GM12878 (cell line): Measurements from ENCODE around the gene USP31. TPM values are rescaled to one million over a fixed set of nuclear protein-coding genes. Genes with fewer than 3 reads are reported as not detected.

ENCODE experiments used
- ATAC-seq: fragments of 200-7000 bp; cut with Tn5 transposase; 3 replicates; pipeline ENCODE4 v1.9.1; 2020; ENCODE audit warnings: mild to moderate bottlenecking, moderate library complexity
- BruUV-seq: library from RNA; stranded (reverse); fragments of 400-500 nt; replicated peaks from 2 replicates; lab custom pipeline; 2021; lab: Mats Ljungman, UMichigan
- CTCF ChIA-PET: fragments of 300-600 bp; sonication (Branson Sonifier 250); formaldehyde crosslinking; extraction: SDS; loops from one replicate; lab custom pipeline; 2021; ENCODE audit warnings: inconsistent platforms; lab: Yijun Ruan, JAX
- POLR2A ChIA-PET: fragments of 350-600 bp; formaldehyde crosslinking; extraction: SDS; loops from one replicate; lab custom pipeline; 2021; ENCODE audit warnings: inconsistent platforms; lab: Charles Lee
- RAD21 ChIA-PET: fragments of 300-600 bp; sonication (Branson Sonifier 250); formaldehyde crosslinking; loops from one replicate; lab custom pipeline; 2023; ENCODE audit warnings: antibody characterized with exemption; ENCODE audit not compliant: unreplicated experiment; lab: Charles Lee
- SMC1A ChIA-PET: fragments of 300-600 bp; sonication (Branson Sonifier 250); formaldehyde crosslinking; loops from one replicate; lab custom pipeline; 2023; ENCODE audit not compliant: unreplicated experiment, uncharacterized antibody; lab: Charles Lee
- DNase-seq: peaks from one replicate; pipeline ENCODE4 v3.0.0-alpha.2; 2011; ENCODE audit warnings: low read depth, low spot score
- FAIRE-seq: peaks from 3 replicates; lab custom pipeline; 2011; peaks lifted over from hg19 to GRCh38; lab: Jason Lieb, UNC
- H2AFZ ChIP-seq: 2 replicates; pipeline ENCODE4 v1.6.0; 2011; ENCODE audit warnings: low read depth, low read length, control low read depth; ENCODE audit not compliant: control insufficient read depth
- H3K27ac ChIP-seq: 2 replicates; pipeline ENCODE4 v1.5.1; 2011; ENCODE audit warnings: control low read depth; ENCODE audit not compliant: control insufficient read depth, insufficient read depth
- H3K27me3 ChIP-seq, 2 experiments: replicated peaks in 1 of 2; 2 replicates each; pipeline versions ENCODE4 v1.6.0 to v1.6.1; 2011; ENCODE audit warnings: low read length in 1 of 2; ENCODE audit not compliant: control insufficient read depth in 2 of 2, insufficient read depth in 2 of 2
- H3K36me3 ChIP-seq, 2 experiments: 2 replicates each; pipeline ENCODE4 v1.5.1; 2011; ENCODE audit warnings: low read length in 1 of 2; ENCODE audit not compliant: control insufficient read depth in 2 of 2, insufficient read depth in 2 of 2
- H3K4me1 ChIP-seq: 2 replicates; pipeline ENCODE4 v1.6.1; 2011; ENCODE audit warnings: mild to moderate bottlenecking, low read length, moderate library complexity, mixed read lengths; ENCODE audit not compliant: control insufficient read depth, insufficient read depth
- H3K4me2 ChIP-seq: 2 replicates; pipeline ENCODE4 v1.6.0; 2011; ENCODE audit warnings: control low read depth; ENCODE audit not compliant: control insufficient read depth, insufficient read depth
- H3K4me3 ChIP-seq: fragments of 200-600 bp; sonication (generic); 2 replicates; pipeline ENCODE4 v1.5.1; 2016
- H3K79me2 ChIP-seq: 2 replicates; pipeline ENCODE4 v1.6.0; 2011; ENCODE audit warnings: low read length; ENCODE audit not compliant: control insufficient read depth, insufficient read depth
- H3K9ac ChIP-seq: 2 replicates; pipeline ENCODE4 v1.8.0; 2011; ENCODE audit warnings: low read length, control low read depth, mixed read lengths; ENCODE audit not compliant: control insufficient read depth, insufficient read depth
- H3K9me3 ChIP-seq: replicated peaks from 3 replicates; pipeline ENCODE4 v1.5.1; 2011; ENCODE audit warnings: mild to moderate bottlenecking, low read length; ENCODE audit not compliant: control insufficient read depth, insufficient read depth
- H4K20me1 ChIP-seq: 2 replicates; pipeline ENCODE4 v1.6.0; 2011; ENCODE audit not compliant: control insufficient read depth, insufficient read depth
- EED ChIP-seq: sonication (generic); IDR thresholded peaks from 2 replicates; pipeline ENCODE4 v1.6.1; 2016; ENCODE audit warnings: antibody characterized with exemption, low read depth
- GATAD2B ChIP-seq: fragments of 450-650 bp; conservative IDR thresholded peaks from 2 replicates; pipeline ENCODE4 v1.6.1; 2017; ENCODE audit warnings: low read depth, mild to moderate bottlenecking, moderate library complexity
- NBN ChIP-seq: fragments of 450-650 bp; IDR thresholded peaks from 2 replicates; pipeline ENCODE4 v1.6.1; 2016
- RB1 ChIP-seq: fragments of 450-650 bp; formaldehyde crosslinking; IDR thresholded peaks from 2 replicates; pipeline ENCODE4 v1.6.1; 2017; ENCODE audit warnings: mild to moderate bottlenecking, borderline replicate concordance
- SIX5 ChIP-seq: IDR thresholded peaks from 2 replicates; pipeline ENCODE4 v1.6.1; 2011; ENCODE audit warnings: mild to moderate bottlenecking, low read depth, low read length, moderate library complexity; ENCODE audit not compliant: severe bottlenecking
- SMC3 ChIP-seq: IDR thresholded peaks from 2 replicates; pipeline ENCODE4 v1.6.1; 2011; ENCODE audit warnings: low read length, improper control_type of control experiment, borderline replicate concordance
- SREBF1 ChIP-seq: IDR thresholded peaks from 2 replicates; pipeline ENCODE4 v1.6.1; 2012; ENCODE audit warnings: mild to moderate bottlenecking, low read length
- STAT3 ChIP-seq: IDR thresholded peaks from 2 replicates; pipeline ENCODE4 v1.6.1; 2011; ENCODE audit warnings: low read depth, low read length, improper control_type of control experiment
- TCF3 ChIP-seq: IDR thresholded peaks from 2 replicates; pipeline ENCODE4 v1.6.1; 2012; ENCODE audit warnings: low read depth, mild to moderate bottlenecking, low read length, borderline replicate concordance; ENCODE audit not compliant: insufficient read depth
- ZZZ3 ChIP-seq: IDR thresholded peaks from 2 replicates; pipeline ENCODE4 v1.6.1; 2011; ENCODE audit warnings: low read depth; ENCODE audit not compliant: control insufficient read depth, insufficient read length
- WGBS: methylation state at CpG from one replicate; pipeline ENCODE4 v1.1.6; 2016; ENCODE audit warnings: low lambda C conversion rate; ENCODE audit not compliant: insufficient replicate concordance, insufficient coverage; ENCODE audit errors: missing lambda C conversion rate; 5-methylcytosine and 5-hydroxymethylcytosine counted together
- in situ Hi-C: fragments of 300-500 bp; cut with MboI; formaldehyde crosslinking; loops from 9 replicates; pipeline ENCODE4 v1.14.3; 2018; ENCODE audit warnings: mixed read lengths
- intact Hi-C: fragments of 100-400 bp; cut with micrococcal nuclease; formaldehyde crosslinking; loops from one replicate; pipeline ENCODE4 v1.14.2; 2022; ENCODE audit not compliant: unreplicated experiment
- polyA plus RNA-seq, 11 experiments: library from polyadenylated mRNA; depleted of rRNA in 4 of 11; unstranded in 6 of 11; stranded (reverse) in 5 of 11; fragments of >200 nt; fragmentation: Nextera tagmentation in 4 of 11; fragmentation: Illumina TruSeq in 1 of 11; extraction: Ambion mirVana in 4 of 11; extraction: Trizol in 1 of 11; gene quantifications; 1 replicate in 1 of 11; 2 replicates in 10 of 11; pipeline versions ENCODE4 v1.2.1 to v1.2.3, GENCODE V29; 2011 to 2016; ENCODE audit warnings: inconsistent platforms in 2 of 11, missing spikeins in 2 of 11, low read depth in 1 of 11
- total RNA-seq, 4 experiments: library from RNA; depleted of rRNA in 3 of 4; stranded (reverse); fragments of >200 nt in 3 of 4; fragmentation: Illumina TruSeq in 1 of 4; extraction: Trizol in 1 of 4; gene quantifications; 2 replicates each; pipeline versions ENCODE4 v1.2.1 to v1.2.3, GENCODE V29; 2013 to 2021
- TF ChIP-seq, protein P1 (sequence below): fragments of 450-650 bp; IDR thresholded peaks from 2 replicates; pipeline ENCODE4 v1.6.1; 2017; ENCODE audit warnings: mild to moderate bottlenecking, moderate library complexity
- TF ChIP-seq, protein P2 (sequence below): IDR thresholded peaks from 2 replicates; pipeline ENCODE4 v1.6.1; 2012; ENCODE audit warnings: low read depth, low read length, improper control_type of control experiment
- TF ChIP-seq, protein P3 (sequence below): IDR thresholded peaks from 2 replicates; pipeline ENCODE4 v1.6.1; 2011; ENCODE audit warnings: mild to moderate bottlenecking, low read depth, low read length, moderate library complexity; ENCODE audit not compliant: insufficient replicate concordance

The USP31 gene
- total and polyA plus RNA-seq, 10 of the 15 experiments (the other 5 are each of a cell fraction or from before 2014, with no cell fraction given) = 0.87 to 6.5 (median 3.2) TPM

DNA sequence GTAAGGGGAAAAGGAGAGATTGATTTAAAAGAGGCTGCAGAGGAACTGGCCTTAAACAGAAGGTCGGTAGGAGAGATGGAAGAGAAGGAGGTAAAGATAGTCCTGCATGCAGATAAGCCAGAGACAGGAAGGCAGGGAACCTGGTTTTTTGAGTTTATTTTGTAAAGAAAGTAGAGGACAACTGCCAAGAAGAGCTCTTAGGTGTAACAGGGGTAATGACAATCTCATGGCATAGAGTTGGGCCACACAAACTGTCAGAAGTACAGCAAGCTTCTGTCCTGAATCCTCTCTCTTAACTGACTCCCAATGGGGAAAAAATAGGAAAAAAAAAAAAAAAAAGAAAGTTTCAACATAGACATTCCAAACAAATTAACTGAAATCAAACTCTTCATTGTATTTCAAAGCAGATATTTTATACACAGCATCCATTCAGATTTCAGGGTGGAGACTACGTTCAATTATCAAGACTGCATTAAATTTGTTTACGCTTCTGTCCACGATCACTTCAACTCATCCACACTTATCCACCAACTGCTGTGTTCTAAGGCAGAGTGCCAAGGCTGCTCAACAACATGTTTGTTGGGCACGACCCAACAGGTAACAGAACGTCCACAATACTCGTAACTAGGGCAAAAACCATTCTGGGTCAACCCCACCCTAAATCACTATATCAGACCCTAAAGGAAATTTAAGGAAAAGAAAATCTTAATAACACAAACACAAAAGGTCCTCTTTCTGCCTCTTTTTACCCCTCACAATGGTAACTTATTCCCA, 34.9 kb downstream of the USP31 start:
- BruUV-seq = no TSS peak
- no peak overlapping the region for H3K27ac ChIP-seq
- H3K4me2 ChIP-seq = no peak overlapping the region
- H3K79me2 ChIP-seq = no peaks in the 10 kb centered on the region
- ChIA-PET CTCF (no interaction called here), RAD21 (no interaction called here), SMC1A (no interaction called here), POLR2A (interaction anchor here (0.6 kb wide), 1 partner anchor 9 kb away, joined by 8 read pairs; no protein-coding TSS in a partner anchor)
- H3K9ac ChIP-seq = no peak overlapping the region
- H4K20me1 ChIP-seq = no peaks in the 10 kb centered on the region
- H3K27me3 ChIP-seq = no peaks in the 10 kb centered on the region
- no peak for FAIRE-seq
- DNase-seq = no peak
- no peaks in the 10 kb centered on the region for H3K36me3 ChIP-seq
- no peaks in the 10 kb centered on the region for H3K4me1 ChIP-seq
- H3K4me3 ChIP-seq = no peak overlapping the region
- intact Hi-C loops (loop anchor here (10.0 kb wide), 1 partner anchor 60 kb away; no protein-coding TSS in a partner anchor), in situ Hi-C loops (no loop called here)
- ATAC-seq = no peak
- no peak overlapping the region for H2AFZ ChIP-seq
- WGBS = 84% methylated on average over 7 of the region's 7 CpGs
- no peaks in the 10 kb centered on the region for H3K9me3 ChIP-seq
- TF ChIP-seq ZZZ3 (no peak), SMC3 (no peak), TCF3 (no peak), SIX5 (no peak), GATAD2B (no peak), NBN (no peak), EED (no peak), RB1 (no peak), SREBF1 (no peak), STAT3 (no peak)
- TF ChIP-seq, protein P1, sequence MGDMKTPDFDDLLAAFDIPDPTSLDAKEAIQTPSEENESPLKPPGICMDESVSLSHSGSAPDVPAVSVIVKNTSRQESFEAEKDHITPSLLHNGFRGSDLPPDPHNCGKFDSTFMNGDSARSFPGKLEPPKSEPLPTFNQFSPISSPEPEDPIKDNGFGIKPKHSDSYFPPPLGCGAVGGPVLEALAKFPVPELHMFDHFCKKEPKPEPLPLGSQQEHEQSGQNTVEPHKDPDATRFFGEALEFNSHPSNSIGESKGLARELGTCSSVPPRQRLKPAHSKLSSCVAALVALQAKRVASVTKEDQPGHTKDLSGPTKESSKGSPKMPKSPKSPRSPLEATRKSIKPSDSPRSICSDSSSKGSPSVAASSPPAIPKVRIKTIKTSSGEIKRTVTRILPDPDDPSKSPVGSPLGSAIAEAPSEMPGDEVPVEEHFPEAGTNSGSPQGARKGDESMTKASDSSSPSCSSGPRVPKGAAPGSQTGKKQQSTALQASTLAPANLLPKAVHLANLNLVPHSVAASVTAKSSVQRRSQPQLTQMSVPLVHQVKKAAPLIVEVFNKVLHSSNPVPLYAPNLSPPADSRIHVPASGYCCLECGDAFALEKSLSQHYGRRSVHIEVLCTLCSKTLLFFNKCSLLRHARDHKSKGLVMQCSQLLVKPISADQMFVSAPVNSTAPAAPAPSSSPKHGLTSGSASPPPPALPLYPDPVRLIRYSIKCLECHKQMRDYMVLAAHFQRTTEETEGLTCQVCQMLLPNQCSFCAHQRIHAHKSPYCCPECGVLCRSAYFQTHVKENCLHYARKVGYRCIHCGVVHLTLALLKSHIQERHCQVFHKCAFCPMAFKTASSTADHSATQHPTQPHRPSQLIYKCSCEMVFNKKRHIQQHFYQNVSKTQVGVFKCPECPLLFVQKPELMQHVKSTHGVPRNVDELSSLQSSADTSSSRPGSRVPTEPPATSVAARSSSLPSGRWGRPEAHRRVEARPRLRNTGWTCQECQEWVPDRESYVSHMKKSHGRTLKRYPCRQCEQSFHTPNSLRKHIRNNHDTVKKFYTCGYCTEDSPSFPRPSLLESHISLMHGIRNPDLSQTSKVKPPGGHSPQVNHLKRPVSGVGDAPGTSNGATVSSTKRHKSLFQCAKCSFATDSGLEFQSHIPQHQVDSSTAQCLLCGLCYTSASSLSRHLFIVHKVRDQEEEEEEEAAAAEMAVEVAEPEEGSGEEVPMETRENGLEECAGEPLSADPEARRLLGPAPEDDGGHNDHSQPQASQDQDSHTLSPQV = no peak
- TF ChIP-seq, protein P2, sequence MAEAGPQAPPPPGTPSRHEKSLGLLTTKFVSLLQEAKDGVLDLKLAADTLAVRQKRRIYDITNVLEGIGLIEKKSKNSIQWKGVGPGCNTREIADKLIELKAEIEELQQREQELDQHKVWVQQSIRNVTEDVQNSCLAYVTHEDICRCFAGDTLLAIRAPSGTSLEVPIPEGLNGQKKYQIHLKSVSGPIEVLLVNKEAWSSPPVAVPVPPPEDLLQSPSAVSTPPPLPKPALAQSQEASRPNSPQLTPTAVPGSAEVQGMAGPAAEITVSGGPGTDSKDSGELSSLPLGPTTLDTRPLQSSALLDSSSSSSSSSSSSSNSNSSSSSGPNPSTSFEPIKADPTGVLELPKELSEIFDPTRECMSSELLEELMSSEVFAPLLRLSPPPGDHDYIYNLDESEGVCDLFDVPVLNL = no peak
- TF ChIP-seq, protein P3, sequence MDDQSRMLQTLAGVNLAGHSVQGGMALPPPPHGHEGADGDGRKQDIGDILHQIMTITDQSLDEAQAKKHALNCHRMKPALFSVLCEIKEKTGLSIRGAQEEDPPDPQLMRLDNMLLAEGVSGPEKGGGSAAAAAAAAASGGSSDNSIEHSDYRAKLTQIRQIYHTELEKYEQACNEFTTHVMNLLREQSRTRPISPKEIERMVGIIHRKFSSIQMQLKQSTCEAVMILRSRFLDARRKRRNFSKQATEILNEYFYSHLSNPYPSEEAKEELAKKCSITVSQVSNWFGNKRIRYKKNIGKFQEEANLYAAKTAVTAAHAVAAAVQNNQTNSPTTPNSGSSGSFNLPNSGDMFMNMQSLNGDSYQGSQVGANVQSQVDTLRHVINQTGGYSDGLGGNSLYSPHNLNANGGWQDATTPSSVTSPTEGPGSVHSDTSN = no peak
